ENCODE measurements around the gene OSBPL3.

Gene OSBPL3

DNA sequence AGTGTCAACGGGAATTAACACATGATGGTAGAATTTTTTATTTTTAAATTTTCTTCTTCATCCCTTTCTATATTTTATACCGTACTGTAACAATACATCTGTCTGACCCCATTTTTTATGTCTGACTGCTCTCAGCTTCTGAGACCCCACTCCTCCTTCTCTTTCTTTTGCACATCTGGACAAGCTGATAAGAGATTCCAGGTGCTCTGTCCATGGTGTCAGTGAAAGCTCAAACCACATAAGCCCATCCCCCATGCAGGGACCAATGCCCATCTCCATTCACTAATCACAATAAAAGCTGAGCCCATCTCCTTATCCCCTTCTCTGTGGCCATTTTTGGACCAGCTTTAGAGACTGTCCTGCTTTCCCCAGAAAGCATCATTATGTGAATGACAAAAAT, 231.5 kb downstream of the OSBPL3 start:
- Histone ChIP-seq H3K79me2 (ENCODE audit: low read length) (no peaks in the 10 kb centered on the region), H3K4me2 (ENCODE audit: low read depth, low read length) (no peak overlapping the region), H3K9me3 (replicated peaks; ENCODE audit: insufficient read depth, low read length) (no peaks in the 10 kb centered on the region), H3K4me3 (ENCODE audit: low read length) (no peak overlapping the region), H4K20me1 (ENCODE audit: insufficient read depth, low read length) (no peaks in the 10 kb centered on the region), H3K36me3 (replicated peaks; ENCODE audit: insufficient read depth, low read length) (no peaks in the 10 kb centered on the region), H3K4me1 (ENCODE audit: low read length) (no peaks in the 10 kb centered on the region), H3K27me3 (replicated peaks; ENCODE audit: insufficient read depth, low read length) (no peaks in the 10 kb centered on the region), H3F3A (ENCODE audit: insufficient read depth, low read length) (no peaks in the 10 kb centered on the region), H3K27ac (ENCODE audit: low read length) (no peak overlapping the region), H2AFZ (ENCODE audit: low read length) (no peak overlapping the region), H3K9ac (ENCODE audit: low read length) (no peak overlapping the region), H3K9me2 (replicated peaks; ENCODE audit: insufficient read depth, low read length) (no peaks in the 10 kb centered on the region)
- TF ChIP-seq EZH2 (optimal IDR thresholded peaks at IDR 0.05; ENCODE audit: low read depth, low read length) = no peak
- no peak for TF ChIP-seq EZH2phosphoT487 (IDR thresholded peaks at IDR 0.05; ENCODE audit: low read length)
- TF ChIP-seq, protein P1, sequence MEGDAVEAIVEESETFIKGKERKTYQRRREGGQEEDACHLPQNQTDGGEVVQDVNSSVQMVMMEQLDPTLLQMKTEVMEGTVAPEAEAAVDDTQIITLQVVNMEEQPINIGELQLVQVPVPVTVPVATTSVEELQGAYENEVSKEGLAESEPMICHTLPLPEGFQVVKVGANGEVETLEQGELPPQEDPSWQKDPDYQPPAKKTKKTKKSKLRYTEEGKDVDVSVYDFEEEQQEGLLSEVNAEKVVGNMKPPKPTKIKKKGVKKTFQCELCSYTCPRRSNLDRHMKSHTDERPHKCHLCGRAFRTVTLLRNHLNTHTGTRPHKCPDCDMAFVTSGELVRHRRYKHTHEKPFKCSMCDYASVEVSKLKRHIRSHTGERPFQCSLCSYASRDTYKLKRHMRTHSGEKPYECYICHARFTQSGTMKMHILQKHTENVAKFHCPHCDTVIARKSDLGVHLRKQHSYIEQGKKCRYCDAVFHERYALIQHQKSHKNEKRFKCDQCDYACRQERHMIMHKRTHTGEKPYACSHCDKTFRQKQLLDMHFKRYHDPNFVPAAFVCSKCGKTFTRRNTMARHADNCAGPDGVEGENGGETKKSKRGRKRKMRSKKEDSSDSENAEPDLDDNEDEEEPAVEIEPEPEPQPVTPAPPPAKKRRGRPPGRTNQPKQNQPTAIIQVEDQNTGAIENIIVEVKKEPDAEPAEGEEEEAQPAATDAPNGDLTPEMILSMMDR (IDR thresholded peaks at IDR 0.05; ENCODE audit: low read length) = no peak
- DNase-seq = no peak

All from MM.1S (cell line).